Stimulated activated CD8-positive, alpha-beta memory T cell treated with anti-CD3 and anti-CD28 coated beads, Interleukin-12 subunit alpha, Interleukin-12 subunit beta, amount 100 ng/mL, for 24 hours (primary cell): ENCODE results near the gene ITSN1.
"Not testable (repeated sequence)": the region's sequence is repeated elsewhere in the genome, so short reads cannot be mapped to it uniquely, and the experiment has no call there.

Source experiments
- DNase-seq: peaks from one replicate; pipeline ENCODE4 v3.0.0-alpha.2; 2020; ENCODE audit errors: extremely low read depth

Gene ITSN1

DNA sequence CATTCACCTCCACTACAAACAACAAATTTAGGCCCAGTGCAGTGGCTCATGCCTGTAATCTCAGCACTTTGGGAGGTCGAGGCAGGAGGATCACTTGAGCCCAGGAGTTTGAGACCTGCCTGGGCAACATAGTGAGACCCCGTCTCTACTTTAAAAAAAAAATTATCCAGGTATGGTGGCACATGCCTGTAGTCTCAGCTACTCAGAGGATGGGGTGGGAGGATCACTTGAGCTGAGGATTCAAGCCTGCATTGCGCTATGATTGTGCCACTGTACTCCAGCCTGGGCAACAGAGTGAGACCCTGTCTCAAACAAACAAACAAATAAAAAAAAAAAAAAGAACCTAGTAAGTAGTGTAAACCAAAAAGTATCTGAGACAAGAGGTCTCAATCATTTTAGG, 86.8 kb downstream of the ITSN1 start:
- not testable (repeated sequence) for DNase-seq

DNA sequence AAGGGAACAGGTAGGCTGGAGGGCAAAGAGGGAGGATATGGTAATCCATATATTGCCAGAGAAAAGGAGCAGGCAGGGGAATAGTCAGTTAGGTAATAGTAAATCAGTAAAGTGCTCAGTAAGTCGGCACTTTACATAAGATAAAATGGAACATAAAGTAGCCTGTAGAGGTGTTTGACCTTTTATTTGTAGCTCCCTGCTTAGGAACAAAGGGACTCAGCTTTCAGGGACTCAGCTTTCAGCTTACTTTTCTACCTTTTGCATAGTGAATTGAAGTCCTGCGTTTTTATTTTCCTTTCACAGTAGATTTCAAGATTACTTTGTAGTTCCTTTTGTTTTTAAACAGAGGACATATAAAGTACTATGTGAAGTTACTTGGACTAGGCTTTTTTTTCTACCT, 87.3 kb downstream of the ITSN1 start:
- no peak for DNase-seq

DNA sequence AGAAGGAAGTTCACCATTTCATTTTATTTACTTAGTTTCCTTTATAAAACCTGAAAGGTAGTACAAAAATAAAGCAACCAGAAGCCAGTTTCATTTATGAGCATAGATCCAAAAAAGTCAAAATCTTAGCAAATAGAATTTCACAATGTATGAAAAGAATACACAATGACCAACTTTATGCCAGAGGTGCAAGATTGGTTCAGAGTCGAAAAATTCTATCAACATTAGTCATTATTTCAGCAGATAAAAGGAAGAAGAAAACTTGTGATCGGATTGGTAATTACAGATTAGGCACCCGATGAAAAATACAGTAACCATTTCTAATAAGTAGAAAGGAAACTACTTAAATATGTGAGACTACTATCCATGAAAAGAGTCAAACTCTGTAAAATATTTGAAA, 89.1 kb downstream of the ITSN1 start:
- DNase-seq: no peak

DNA sequence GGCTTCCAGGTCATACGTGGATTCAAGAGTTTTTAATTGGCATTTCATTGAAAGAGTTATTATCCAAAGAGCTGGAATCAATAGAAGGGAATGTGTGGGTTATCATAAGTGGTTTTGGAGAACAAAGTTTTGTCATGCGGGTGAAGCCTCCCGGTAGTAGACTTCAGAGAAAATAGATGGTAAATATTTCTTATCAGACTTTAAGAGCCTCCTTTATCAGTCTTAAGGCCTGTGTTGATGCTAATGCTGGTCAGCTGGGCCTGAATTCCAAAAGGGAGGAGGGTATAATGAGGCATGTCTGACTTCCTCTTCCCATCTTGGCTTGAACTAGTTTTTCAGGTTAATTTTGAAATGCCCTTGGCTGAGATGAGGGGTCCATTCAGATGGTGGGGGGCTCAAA, 89.7 kb downstream of the ITSN1 start:
- DNase-seq: no peak

DNA sequence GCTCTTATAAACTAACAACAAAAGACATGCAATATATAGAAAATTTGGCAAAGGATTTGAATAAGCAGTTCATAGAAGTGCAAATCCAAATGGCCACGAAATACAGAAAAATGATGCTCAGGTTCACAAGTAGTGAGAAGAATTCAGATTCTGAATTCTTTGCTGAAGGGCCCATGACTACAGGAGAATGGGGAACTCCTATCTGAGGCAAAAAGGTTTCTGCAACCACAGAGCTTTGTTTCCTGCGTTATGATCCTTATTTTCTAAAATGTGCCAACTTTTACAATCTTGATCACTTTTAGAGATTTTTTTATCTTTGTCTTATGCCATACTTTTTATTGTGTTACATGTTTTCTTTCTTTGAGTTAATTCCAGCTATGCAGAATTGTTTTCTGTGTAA, 91.3 kb downstream of the ITSN1 start:
- DNase-seq: no peak

DNA sequence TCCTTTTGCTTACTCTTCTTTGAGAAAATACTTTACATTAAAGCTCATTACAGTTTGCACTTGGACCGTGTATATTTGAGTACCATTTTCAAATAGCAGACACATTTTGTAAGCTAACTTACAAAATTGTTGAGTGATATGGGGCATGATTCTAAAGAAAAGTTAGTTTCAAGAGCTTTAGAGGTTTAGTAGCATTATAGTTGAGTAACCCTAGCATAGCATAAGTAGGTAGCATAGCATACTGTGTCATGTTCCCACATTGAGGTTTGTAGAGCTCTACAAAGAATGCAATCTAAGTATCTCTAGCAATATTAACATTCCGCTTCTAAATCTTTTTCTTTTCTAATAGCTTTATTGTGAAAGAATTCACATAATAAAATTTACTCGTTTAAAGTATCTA, 92.0 kb downstream of the ITSN1 start:
- no peak for DNase-seq

DNA sequence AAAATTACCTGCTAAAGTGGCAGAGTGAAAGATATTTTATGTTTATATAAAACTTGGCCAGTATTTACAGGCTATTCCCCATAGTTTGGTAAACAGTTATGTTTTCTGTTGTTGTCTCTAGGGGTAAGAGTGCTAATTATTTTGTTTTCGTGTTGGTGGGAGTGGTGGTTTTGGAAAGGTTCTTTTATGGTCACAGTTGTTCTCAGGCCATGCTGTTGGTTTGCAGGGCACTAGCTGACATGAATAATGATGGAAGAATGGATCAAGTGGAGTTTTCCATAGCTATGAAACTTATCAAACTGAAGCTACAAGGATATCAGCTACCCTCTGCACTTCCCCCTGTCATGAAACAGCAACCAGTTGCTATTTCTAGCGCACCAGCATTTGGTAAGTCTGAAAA, 92.5 kb downstream of the ITSN1 start:
- no peak for DNase-seq

DNA sequence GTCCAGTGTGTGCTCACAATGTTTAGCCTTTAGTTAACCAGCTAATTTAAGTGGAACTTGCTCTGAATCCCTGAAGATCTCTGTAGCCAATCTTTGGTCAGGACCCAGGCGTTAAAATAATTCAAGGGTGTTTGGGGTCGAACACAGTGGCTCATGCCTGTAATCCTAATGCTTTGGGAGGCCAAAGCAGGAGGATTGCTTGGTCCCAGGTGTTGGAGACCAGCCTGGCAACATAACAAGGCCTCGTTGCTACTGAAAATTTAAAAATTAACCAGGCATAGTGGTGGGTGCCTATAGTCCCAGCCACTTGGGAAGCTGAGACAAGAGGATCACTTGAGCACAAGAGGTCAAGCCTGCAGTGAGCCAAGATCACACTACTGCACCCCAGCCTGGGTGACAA, 94.3 kb downstream of the ITSN1 start:
- no peak for DNase-seq

DNA sequence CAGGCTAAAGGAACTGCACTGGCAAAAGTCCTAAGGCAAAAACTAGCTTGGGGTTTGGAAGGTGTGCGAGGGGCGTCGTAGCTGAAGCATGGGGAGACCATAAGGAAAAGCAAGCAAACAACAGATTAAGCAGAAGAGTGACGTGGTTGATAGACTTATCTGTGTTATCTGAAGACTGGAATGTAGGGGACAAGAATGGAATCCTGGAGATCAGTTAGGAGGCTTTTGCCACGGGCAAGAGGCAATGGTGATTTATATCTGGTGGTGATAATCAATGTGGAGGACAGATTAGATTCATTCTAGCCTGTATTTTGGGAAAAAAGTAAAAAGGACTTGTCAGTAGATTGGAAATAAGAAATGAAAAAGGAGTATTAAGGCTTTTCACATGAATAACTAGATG, 97.4 kb downstream of the ITSN1 start:
- DNase-seq: no peak

DNA sequence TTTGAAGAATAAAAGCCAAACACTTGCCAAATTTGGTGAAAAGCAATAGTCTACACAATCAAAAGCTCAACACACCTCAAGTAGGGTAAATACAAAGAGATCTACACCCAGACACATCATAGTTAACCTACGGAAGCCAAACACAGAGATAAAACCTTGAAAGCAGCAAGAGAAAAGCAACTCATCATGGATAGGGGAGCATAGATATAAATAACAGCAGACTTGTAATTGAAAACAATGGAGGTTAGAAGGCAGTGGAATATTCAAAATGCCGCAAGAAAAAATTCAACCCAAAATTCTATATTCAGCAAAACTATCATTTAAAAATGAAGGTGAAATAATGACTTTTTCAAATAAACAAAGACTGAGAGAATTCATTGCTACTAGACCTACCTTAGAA, 105.1 kb downstream of the ITSN1 start:
- DNase-seq: no peak

DNA sequence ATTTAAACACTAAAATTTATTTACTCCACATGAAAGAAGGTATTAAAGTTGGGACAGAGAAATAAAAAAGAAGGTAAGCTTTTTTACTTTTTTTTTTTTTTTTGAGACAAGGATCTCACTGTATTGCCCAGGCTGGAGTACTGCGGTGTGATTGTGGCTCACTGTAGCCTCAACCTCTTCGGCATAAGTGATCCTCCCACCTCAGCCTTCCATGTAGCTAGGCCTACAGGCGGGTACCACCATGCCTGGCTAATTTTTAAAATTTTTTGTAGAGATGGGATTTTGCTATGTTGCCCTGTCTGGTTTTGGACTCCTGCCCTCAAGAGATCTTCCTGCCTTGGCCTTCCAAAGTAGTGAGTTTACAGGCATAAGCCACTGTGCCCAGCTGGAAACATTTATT, 106.6 kb downstream of the ITSN1 start:
- DNase-seq: no peak

DNA sequence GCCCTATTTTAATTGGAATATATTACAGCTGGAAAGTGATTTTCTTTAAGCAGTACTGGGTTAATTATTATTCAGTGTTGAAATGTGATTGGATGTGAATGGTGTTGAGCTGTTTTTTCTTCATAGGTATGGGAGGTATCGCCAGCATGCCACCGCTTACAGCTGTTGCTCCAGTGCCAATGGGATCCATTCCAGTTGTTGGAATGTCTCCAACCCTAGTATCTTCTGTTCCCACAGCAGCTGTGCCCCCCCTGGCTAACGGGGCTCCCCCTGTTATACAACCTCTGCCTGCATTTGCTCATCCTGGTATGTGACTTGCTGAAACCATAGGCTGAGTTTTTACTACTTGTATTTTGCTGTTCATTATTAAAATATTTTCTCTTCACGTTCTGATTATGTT, 107.7 kb downstream of the ITSN1 start:
- no peak for DNase-seq

DNA sequence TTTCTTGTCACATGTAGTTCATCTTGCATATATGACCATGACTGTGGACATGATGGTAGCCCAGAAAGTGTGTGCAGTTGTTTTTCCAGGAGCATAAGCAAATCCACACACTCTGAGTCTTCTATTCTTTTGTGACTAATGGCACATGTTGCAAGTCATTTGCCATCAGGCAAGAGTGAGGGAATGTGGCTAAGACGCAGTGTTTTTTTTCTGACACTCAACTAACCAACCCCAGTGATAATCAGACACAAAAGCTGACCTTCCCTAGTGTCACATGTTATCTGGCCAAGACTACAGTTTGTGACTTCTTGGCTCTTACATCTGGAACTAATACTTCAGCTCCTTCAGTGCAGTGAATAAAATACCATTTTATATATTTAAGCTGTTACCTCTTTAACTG, 108.8 kb downstream of the ITSN1 start:
- no peak for DNase-seq

DNA sequence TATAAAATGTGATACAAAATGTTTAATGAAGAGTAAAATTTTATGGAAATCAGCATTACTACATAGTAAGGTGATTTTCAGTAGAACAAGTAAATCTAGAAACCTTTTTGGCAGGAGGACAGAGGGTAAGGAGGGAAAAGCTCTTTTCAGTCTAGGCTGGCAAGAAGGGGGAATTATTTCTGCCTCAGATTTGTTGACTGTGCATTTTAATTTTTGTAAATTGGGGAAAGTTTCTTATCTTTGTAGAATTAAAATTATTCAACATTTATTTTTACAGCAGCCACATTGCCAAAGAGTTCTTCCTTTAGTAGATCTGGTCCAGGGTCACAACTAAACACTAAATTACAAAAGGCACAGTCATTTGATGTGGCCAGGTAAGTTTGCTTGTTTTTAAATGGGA, 109.2 kb downstream of the ITSN1 start:
- no peak for DNase-seq

DNA sequence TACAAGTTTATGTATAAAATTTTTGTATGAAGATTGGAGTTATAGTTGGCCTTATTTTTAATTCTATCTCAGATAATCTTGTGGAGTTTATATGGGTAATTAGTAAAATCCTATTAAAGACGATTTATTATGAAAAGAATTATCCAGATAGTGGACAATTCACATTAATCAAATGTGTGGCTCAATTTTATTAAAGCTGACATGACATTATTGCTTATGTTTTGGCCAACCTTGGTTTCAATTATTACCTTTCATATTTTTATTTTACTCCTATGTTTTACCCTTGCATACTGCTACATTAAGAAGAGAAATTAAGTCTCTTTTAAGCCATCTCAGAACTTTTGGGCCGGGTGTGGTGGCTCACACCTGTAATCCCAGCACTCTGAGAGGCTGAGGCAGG, 110.0 kb downstream of the ITSN1 start:
- no peak for DNase-seq

DNA sequence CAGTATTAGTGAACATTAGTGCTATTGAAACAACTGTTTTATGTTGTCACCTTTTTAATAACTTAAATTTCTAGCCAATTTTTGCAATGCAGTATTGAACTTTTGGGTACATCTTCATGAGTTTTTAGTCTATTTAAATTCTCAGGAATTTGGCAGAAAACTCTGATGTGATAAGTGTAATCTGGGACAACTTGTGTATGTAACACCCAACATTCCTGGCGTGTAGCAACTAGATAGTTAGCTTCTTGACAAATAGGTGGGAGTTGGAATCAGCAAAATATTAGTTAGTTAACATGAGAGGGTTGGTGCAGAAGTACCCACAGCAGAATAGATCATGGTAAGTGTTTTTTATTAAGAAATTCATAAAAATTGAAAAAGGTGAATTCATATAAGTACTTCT, 111.6 kb downstream of the ITSN1 start:
- no peak for DNase-seq

DNA sequence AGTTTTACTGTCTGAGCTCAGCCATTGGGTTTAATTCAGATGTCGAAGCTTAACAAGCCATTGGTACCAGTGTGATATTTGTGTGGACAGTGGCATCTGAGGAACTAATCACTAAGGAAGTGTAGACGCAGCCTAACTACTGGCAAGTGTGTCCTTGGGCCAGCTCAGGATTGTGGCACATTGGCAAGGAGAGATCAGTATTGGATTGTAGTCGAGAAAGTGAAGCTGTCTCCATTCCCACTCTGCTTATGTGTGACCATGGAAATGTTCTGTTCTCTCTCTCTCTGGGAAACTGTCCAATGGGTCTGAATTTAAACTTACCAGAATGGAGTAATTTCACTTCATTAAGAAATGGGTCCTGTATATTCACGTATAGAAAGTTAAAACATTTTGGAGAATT, 112.2 kb downstream of the ITSN1 start:
- no peak for DNase-seq

DNA sequence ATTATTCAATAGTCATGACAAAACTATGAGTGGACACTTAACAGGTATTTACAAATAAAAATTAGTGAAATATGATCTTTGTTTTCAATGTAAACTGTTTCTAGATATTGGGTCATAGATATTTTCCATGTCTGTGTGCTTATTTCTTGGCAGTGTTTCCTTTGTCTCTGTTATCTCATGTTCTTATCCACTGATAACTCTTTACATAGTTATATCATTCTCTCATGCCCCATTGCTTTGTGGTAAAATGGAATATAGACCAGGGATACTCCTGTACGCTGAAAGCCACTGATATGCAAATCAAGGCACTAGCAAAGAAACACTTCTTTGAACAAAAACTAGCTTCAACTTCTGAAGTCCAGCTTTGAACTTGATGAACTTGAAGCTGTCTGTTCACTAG, 113.1 kb downstream of the ITSN1 start:
- no peak for DNase-seq

DNA sequence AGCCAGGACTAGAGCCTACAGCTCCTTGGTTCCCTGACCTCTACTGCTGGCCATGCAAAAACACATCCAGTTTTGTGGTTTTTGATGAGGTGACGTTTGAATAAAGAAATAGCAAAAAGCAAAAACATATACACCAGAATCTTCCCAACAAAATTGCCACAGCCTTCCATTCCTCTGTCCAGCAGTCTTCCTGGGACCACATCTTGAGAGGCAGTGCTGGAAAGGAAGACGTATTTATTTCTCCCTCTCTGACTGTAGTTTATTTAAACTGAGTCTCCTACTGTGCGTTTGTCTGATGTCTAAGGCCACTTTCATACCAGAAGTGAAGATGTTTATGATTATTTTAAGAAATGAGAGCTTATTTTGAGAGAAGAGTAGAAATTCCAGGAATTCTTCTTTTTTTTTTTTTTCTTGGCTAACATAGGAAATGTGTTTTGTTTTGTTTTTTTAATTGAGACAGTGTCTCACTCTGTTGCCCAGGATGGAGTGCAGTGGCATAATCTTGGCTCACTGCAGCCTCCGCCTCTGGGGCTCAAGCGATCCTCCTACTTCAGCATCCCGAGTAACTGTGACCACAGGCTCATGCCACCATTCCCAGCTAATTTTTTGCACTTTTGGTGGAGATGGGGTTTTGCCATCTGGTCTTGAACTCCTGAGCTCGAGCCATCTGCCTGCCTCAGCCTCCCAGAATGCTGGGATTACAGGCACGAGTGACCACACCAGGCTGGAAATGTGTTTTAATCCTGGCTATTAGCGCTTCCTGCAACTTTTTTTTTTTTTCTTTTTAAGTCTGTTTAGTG, 118.5 kb downstream of the ITSN1 start:
- no peak for DNase-seq

DNA sequence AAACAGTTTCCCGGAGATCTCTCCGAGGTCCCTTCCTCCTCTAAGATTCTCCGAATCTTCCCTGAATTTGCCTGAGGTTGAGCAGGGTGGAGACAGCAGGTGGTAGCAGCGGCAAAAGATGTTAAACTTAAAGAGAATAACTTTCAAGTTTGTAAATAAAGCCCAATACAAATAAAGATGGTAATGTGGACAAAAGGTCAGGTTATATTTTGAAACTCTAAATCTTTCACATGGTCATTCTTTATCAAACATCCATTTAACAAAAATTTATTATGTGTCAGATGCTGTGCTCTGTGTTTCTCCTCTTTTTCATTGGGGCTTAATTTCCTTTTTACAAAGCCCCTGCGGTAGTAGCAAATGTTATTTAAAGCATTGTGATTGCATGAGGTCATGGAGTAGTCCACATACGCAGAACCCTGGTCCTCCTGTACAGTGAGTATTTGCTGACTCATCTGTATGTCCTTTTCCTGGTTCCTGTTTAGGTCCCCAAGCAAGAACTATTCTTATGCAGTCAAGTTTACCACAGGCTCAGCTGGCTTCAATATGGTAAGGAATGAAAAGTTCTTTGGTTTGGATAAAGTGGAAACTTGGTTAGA, 119.2 kb downstream of the ITSN1 start:
- no peak for DNase-seq

DNA sequence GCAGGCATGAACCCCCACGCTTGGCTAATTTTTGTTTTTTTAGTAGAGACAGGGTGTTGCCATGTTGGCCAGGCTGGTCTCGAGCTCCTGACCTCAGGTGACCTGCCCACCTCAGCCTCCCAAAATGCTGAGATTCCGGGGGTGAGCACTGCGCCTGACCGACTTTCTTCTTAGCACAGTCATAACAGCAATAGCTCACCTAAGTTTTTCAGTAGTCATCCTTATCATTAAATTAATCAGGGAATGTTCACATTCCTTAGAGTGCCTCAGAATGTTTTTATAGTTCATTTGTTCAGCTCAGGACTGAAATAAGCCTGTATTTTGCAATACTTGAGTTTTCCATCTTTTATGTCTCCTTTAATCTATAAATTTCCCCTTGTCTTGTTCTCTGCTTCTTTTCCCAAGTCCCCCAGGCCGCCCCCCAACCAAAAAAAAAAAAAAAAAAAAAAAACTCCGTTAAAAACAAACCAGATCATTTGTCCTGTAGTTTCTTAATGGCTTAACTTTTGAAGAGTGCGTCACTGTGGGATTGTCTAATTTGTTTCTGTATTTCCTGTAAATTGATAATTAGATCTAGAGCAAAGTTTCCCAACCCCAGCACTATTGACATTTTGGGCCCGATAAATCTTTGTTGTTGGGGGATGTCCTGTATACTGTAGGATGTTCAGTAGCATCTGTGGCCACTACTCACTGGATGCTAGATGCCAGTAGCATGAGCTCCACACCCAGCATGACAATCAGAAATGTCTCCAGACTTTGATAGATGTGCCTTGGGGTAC, 120.7 kb downstream of the ITSN1 start:
- no peak for DNase-seq

DNA sequence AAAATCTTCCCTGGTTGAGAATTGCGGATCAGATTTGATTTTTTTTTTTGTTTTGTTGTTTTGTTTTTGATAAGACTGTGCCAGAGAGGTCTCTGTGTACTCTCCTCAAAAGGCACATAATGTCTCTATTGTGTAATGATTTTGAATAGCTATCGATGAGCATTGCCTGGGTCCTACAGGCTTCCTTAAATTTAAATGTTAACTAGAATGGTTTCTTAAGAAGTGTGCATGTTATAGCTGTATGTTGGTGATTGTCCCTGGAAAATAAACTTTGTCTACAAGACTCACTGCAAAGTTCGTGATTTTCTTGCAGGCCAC, 121.2 kb downstream of the ITSN1 start:
- no peak for DNase-seq

DNA sequence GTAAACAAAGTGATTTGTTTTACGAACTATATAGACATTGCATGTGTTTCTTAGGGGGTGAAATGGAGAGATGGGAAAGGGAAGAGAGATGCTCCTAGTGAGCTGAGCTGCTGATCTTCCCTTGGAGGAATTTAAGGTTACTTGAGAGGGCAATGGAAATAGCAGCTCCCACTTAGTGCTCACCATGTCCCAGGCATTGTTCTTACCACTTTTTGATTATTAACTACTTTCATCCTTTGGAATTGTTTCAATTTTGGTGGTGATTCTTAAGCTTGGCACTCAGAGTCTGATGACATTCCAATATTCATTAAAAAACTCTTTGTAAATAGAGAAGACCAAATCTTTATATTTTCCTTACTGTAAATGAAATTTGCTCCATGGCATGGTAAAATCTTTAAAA, 124.9 kb downstream of the ITSN1 start:
- no peak for DNase-seq
